IMR-90 (cell line): Measurements from ENCODE around the gene NSUN4. TPM values are rescaled to one million over a fixed set of nuclear protein-coding genes. Genes with fewer than 3 reads are reported as not detected.

Experiments
- ATAC-seq: fragments of 200-7000 bp; cut with Tn5 transposase; 2 replicates; pipeline ENCODE4 v1.9.1; 2020; ENCODE audit warnings: low read depth, mild to moderate bottlenecking, moderate library complexity
- BruUV-seq: library from RNA; stranded (reverse); fragments of 400-500 nt; replicated peaks from 2 replicates; lab custom pipeline; 2021; lab: Mats Ljungman, UMichigan
- CTCF ChIA-PET: fragments of 300-600 bp; formaldehyde crosslinking; extraction: SDS; loops from one replicate; lab custom pipeline; 2021; ENCODE audit warnings: antibody characterized with exemption; lab: Yijun Ruan, JAX
- POLR2A ChIA-PET: fragments of 300-600 bp; sonication (Branson Sonifier 250); formaldehyde crosslinking; loops from one replicate; lab custom pipeline; 2022; ENCODE audit warnings: antibody characterized with exemption; ENCODE audit not compliant: unreplicated experiment; lab: Charles Lee
- DNase-seq: peaks from one replicate; pipeline ENCODE4 v3.0.0; 2013
- H2AFZ ChIP-seq: replicated peaks from 2 replicates; pipeline ENCODE3; 2013; ENCODE audit warnings: low read length, mild to moderate bottlenecking; ENCODE audit not compliant: poor library complexity
- H2AK5ac ChIP-seq: 2 replicates; pipeline ENCODE4 v1.6.1; 2013; ENCODE audit warnings: low read depth, low read length, inconsistent platforms
- H2AK9ac ChIP-seq: replicated peaks from 2 replicates; pipeline ENCODE3; 2013; ENCODE audit warnings: mild to moderate bottlenecking, low read depth, low read length, moderate library complexity; ENCODE audit not compliant: poor library complexity
- H2BK120ac ChIP-seq: 2 replicates; pipeline ENCODE4 v1.6.1; 2013; ENCODE audit warnings: low read depth, low read length, inconsistent platforms
- H2BK15ac ChIP-seq: 3 replicates; pipeline ENCODE4 v1.6.1; 2013; ENCODE audit warnings: low read depth, low read length, inconsistent platforms
- H2BK20ac ChIP-seq: 2 replicates; pipeline ENCODE4 v1.6.1; 2013; ENCODE audit warnings: low read depth, mild to moderate bottlenecking, inconsistent platforms, low read length, moderate library complexity
- H2BK5ac ChIP-seq: 2 replicates; pipeline ENCODE4 v1.6.1; 2013; ENCODE audit warnings: mild to moderate bottlenecking, low read depth, low read length, inconsistent platforms; ENCODE audit not compliant: poor library complexity, severe bottlenecking
- H3K14ac ChIP-seq: replicated peaks from 2 replicates; pipeline ENCODE4 v1.6.1; 2013; ENCODE audit warnings: low read depth, low read length, inconsistent platforms
- H3K18ac ChIP-seq: 2 replicates; pipeline ENCODE4 v1.6.1; 2013; ENCODE audit warnings: low read depth, low read length, control low read depth
- H3K23ac ChIP-seq: 2 replicates; pipeline ENCODE4 v1.6.1; 2013; ENCODE audit warnings: low read depth, low read length, inconsistent platforms
- H3K27ac ChIP-seq: 2 replicates; pipeline ENCODE4 v1.5.1; 2013; ENCODE audit warnings: mild to moderate bottlenecking, control low read depth, low read length; ENCODE audit not compliant: insufficient read depth
- H3K27me3 ChIP-seq: 2 replicates; pipeline ENCODE4 v1.6.1; 2013; ENCODE audit warnings: low read length; ENCODE audit not compliant: control insufficient read depth, insufficient read depth
- H3K36me3 ChIP-seq: 2 replicates; pipeline ENCODE4 v1.6.1; 2013; ENCODE audit warnings: low read length, mixed read lengths; ENCODE audit not compliant: control insufficient read depth, insufficient read depth
- H3K4ac ChIP-seq: 2 replicates; pipeline ENCODE4 v1.6.1; 2013; ENCODE audit warnings: low read depth, low read length, inconsistent platforms
- H3K4me1 ChIP-seq: 2 replicates; pipeline ENCODE4 v1.6.1; 2013; ENCODE audit warnings: low read length, mixed read lengths; ENCODE audit not compliant: control insufficient read depth, insufficient read depth
- H3K4me2 ChIP-seq: 2 replicates; pipeline ENCODE4 v1.6.1; 2013; ENCODE audit warnings: low read depth, mild to moderate bottlenecking, control low read depth, low read length, moderate library complexity
- H3K4me3 ChIP-seq: 2 replicates; pipeline ENCODE4 v1.5.1; 2013; ENCODE audit warnings: low read depth, mild to moderate bottlenecking, control low read depth, low read length, moderate library complexity; ENCODE audit not compliant: insufficient read depth
- H3K56ac ChIP-seq: 2 replicates; pipeline ENCODE4 v1.6.1; 2013; ENCODE audit warnings: low read length, inconsistent platforms; ENCODE audit not compliant: insufficient read depth; ENCODE audit errors: extremely low read depth
- H3K79me1 ChIP-seq, 2 experiments: 2 replicates each; pipeline ENCODE4 v1.6.1; 2013; ENCODE audit warnings: low read length in 2 of 2, inconsistent platforms in 1 of 2, low read depth in 1 of 2
- H3K9ac ChIP-seq: 2 replicates; pipeline ENCODE4 v1.6.1; 2013; ENCODE audit warnings: low read depth, low read length, control low read depth
- H3K9me1 ChIP-seq: 2 replicates; pipeline ENCODE4 v1.6.1; 2013; ENCODE audit warnings: low read length, inconsistent platforms; ENCODE audit not compliant: insufficient read depth
- H3K9me3 ChIP-seq: 2 replicates; pipeline ENCODE4 v1.6.1; 2013; ENCODE audit warnings: low read length; ENCODE audit not compliant: control insufficient read depth, insufficient read depth
- H4K20me1 ChIP-seq: 2 replicates; pipeline ENCODE4 v1.6.1; 2013; ENCODE audit warnings: low read length, inconsistent platforms; ENCODE audit not compliant: insufficient read depth
- H4K5ac ChIP-seq: 2 replicates; pipeline ENCODE4 v1.6.1; 2013; ENCODE audit warnings: mild to moderate bottlenecking, low read depth, low read length, control low read depth
- H4K8ac ChIP-seq, 2 experiments: 2 replicates each; pipeline ENCODE4 v1.6.1; 2013; ENCODE audit warnings: low read depth in 2 of 2, low read length in 2 of 2, control low read depth in 1 of 2, inconsistent platforms in 1 of 2
- H4K91ac ChIP-seq: 2 replicates; pipeline ENCODE4 v1.6.1; 2013; ENCODE audit warnings: low read depth, low read length, inconsistent platforms; ENCODE audit not compliant: insufficient read depth
- BHLHE40 ChIP-seq: fragments of 150-350 bp; IDR thresholded peaks from 2 replicates; pipeline ENCODE4 v1.6.1; 2016; ENCODE audit warnings: mild to moderate bottlenecking, low read depth, low read length
- CHD1 ChIP-seq: IDR thresholded peaks from 2 replicates; pipeline ENCODE4 v1.6.1; 2012; ENCODE audit warnings: low read depth, low read length, improper control_type of control experiment
- FOS ChIP-seq: fragments of 150-350 bp; IDR thresholded peaks from 2 replicates; pipeline ENCODE4 v1.6.1; 2016; ENCODE audit warnings: low read depth, low read length
- MAZ ChIP-seq: IDR thresholded peaks from 2 replicates; pipeline ENCODE4 v1.6.1; 2012; ENCODE audit warnings: low read depth, mild to moderate bottlenecking, low read length, improper control_type of control experiment, moderate library complexity, borderline replicate concordance
- RCOR1 ChIP-seq: IDR thresholded peaks from 2 replicates; pipeline ENCODE4 v1.6.1; 2012; ENCODE audit warnings: mild to moderate bottlenecking, low read length, improper control_type of control experiment; ENCODE audit not compliant: insufficient replicate concordance
- RFX5 ChIP-seq: IDR thresholded peaks from 2 replicates; pipeline ENCODE4 v1.8.0; 2012; ENCODE audit warnings: low read depth, mild to moderate bottlenecking, low read length, moderate library complexity
- SMC3 ChIP-seq: fragments of 150-350 bp; IDR thresholded peaks from 2 replicates; pipeline ENCODE4 v1.6.1; 2016; ENCODE audit warnings: low read depth, mild to moderate bottlenecking, antibody characterized with exemption, low read length, moderate library complexity
- WGBS, 2 experiments: methylation state at CpG; one replicate each; pipeline versions ENCODE4 v1.1.5 to v1.1.7; 2013; ENCODE audit warnings: missing lambda C conversion rate in 2 of 2; ENCODE audit not compliant: insufficient read length in 1 of 2; ENCODE audit errors: extremely low coverage in 2 of 2; 5-methylcytosine and 5-hydroxymethylcytosine counted together
- dilution Hi-C: fragments of 300-500 bp; cut with HindIII; formaldehyde crosslinking; loops from one replicate; pipeline ENCODE4 v1.14.3; 2018; ENCODE audit warnings: low sequenced_read_pairs; ENCODE audit not compliant: unreplicated experiment
- in situ Hi-C: fragments of 300-500 bp; cut with MboI; formaldehyde crosslinking; loops from 3 replicates; pipeline ENCODE4 v1.14.3; 2019; ENCODE audit warnings: low sequenced_read_pairs, inconsistent platforms, mixed read lengths
- intact Hi-C: fragments of 100-400 bp; cut with micrococcal nuclease; formaldehyde crosslinking; loops from 2 replicates; pipeline ENCODE4 v1.10.0; 2022
- polyA plus RNA-seq, 3 experiments: library from polyadenylated mRNA; depleted of rRNA; stranded (reverse); fragments of >200 nt; gene quantifications; 2 replicates each; pipeline ENCODE4 v1.2.3, GENCODE V29; 2012; ENCODE audit warnings: low replicate concordance in 1 of 3
- total RNA-seq: library from RNA; depleted of rRNA; stranded (reverse); fragments of >200 nt; gene quantifications from 2 replicates; pipeline ENCODE4 v1.2.3, GENCODE V29; 2012
- TF ChIP-seq, protein P1 (sequence below): fragments of 150-350 bp; IDR thresholded peaks from 2 replicates; pipeline ENCODE4 v1.6.1; 2016; ENCODE audit warnings: low read depth, mild to moderate bottlenecking, low read length, moderate library complexity, borderline replicate concordance

Gene NSUN4
- total and polyA plus RNA-seq, 2 of the 4 experiments (the other 2 are of a cell fraction) = 10.9 to 13.0 TPM

DNA sequence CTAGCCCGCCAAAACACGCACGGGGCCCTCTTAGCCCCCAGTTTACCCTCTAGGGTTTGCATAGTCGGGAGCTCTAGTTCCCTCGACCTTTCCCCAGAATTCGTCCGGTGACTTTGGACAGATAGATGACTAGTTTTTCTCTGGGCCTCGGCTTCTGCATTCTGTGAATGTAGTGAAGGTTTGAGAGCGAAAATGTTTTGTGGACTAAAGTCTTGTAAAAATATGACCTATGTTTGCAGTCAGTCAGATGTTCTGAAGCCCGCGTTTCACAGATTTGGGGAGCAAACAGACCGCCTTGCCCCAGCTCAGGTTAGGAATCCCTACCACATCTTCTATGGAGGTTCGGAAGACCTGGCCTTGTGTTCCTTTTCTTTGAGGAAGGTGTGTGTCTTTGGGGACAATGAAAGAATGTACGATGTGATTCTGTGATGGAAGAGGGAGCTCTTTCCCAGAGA is 36.7 kb upstream of the NSUN4 start:
- Histone ChIP-seq H2BK20ac (no peak overlapping the region), H3K23ac (peak overlapping the region; percentile 78), H3K4me1 (peaks cover 5% of the 10 kb centered on the region), H3K9ac (peak overlapping the region; percentile 82), H2BK5ac (peak overlapping the region; percentile 59), H3K56ac (peak overlapping the region; percentile 55), H3K4ac (peak overlapping the region; percentile 62), H4K8ac (peak overlapping the region; percentile 3 to 76; a peak in 2 of 4 replicates), H3K36me3 (peaks cover 2% of the 10 kb centered on the region; the same call in 1 of the 2 replicates), H3K9me1 (peaks cover 7% of the 10 kb centered on the region; the same call in 1 of the 2 replicates), H2BK120ac (no peak overlapping the region), H3K27me3 (no peaks in the 10 kb centered on the region), H3K18ac (no peak overlapping the region), H4K20me1 (peaks cover 35% of the 10 kb centered on the region), H3K4me2 (peak overlapping the region; percentile 92), H2AFZ (peak overlapping the region; percentile 76), H3K14ac (peak overlapping the region; percentile 81), H3K9me3 (no peaks in the 10 kb centered on the region), H4K91ac (peak overlapping the region; percentile 55; the same call in 1 of the 2 replicates), H3K4me3 (peak overlapping the region; percentile 75), H2BK15ac (no peak overlapping the region), H2AK5ac (peak overlapping the region; percentile 81), H4K5ac (no peak overlapping the region; the same call in 1 of the 2 replicates), H2AK9ac (peak overlapping the region; percentile 79), H3K27ac (peak overlapping the region; percentile 73), H3K79me1 (peaks cover 7 to 37% of the 10 kb centered on the region in 2 experiments; a peak in 3 of 4 replicates)
- intact Hi-C loops (loop anchor here (2.0 kb wide), 1 partner anchor 37 kb away; the partner anchor contains the start of gene NSUN4), dilution Hi-C loops (no loop called here), in situ Hi-C loops (no loop called here)
- ATAC-seq = no peak
- no CpG with 5 or more reads among the region's 14 CpGs for WGBS, 2 experiments
- BruUV-seq = TSS peak; percentile 82
- CTCF ChIA-PET = no interaction called here
- DNase-seq = no peak
- POLR2A ChIA-PET = no interaction called here
- TF ChIP-seq SMC3 (no peak), BHLHE40 (no peak), RFX5 (no peak), FOS (no peak), RCOR1 (no peak), MAZ (no peak), CHD1 (no peak)
- TF ChIP-seq, protein P1, sequence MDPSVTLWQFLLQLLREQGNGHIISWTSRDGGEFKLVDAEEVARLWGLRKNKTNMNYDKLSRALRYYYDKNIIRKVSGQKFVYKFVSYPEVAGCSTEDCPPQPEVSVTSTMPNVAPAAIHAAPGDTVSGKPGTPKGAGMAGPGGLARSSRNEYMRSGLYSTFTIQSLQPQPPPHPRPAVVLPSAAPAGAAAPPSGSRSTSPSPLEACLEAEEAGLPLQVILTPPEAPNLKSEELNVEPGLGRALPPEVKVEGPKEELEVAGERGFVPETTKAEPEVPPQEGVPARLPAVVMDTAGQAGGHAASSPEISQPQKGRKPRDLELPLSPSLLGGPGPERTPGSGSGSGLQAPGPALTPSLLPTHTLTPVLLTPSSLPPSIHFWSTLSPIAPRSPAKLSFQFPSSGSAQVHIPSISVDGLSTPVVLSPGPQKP = no peak
